HL-60 (cell line): ENCODE results near the gene TUBB2B.

ENCODE experiments used
- CTCF ChIP-seq: IDR thresholded peaks from one replicate; pipeline ENCODE4 v1.5.1; 2011; ENCODE audit warnings: low read length, control low read depth, inconsistent platforms; ENCODE audit not compliant: insufficient read depth
- GABPA ChIP-seq: IDR thresholded peaks from 2 replicates; pipeline ENCODE4 v1.6.1; 2012; ENCODE audit warnings: low read depth
- POLR2AphosphoS5 ChIP-seq: IDR thresholded peaks from 2 replicates; pipeline ENCODE4 v1.6.1; 2012; ENCODE audit warnings: low read depth

- TF ChIP-seq CTCF (no peak), POLR2AphosphoS5 (no peak), GABPA (no peak)
Observed at GRCh38 chr6:3176562-3177355, 50.7 kb downstream of the TUBB2B start.
